ENCODE results near the gene PRSS12. TPM values are rescaled to one million over a fixed set of nuclear protein-coding genes. Genes with fewer than 3 reads are reported as not detected.

Gene PRSS12
- total RNA-seq, 1 donor from 2014 or later, result 15.0 TPM

GRCh38 chr4:118337954-118338353 is 14.8 kb downstream of the PRSS12 start:
- Histone ChIP-seq H3K36me3 (no peaks in the 10 kb centered on the region), H3K27ac (no peak overlapping the region), H3K4me3 (no peak overlapping the region), H3K4me1 (no peaks in the 10 kb centered on the region), H3K9me3 (no peaks in the 10 kb centered on the region), H3K27me3 (no peaks in the 10 kb centered on the region)
- no peak for DNase-seq (ENCODE audit: extremely low spot score in 2 of 2)
- no peak for TF ChIP-seq CTCF (IDR thresholded peaks at IDR 0.05)
- no peak for TF ChIP-seq POLR2A (IDR thresholded peaks at IDR 0.05)
- intact Hi-C loops (cut with DNase I), result no loop called here

- no peaks in the 10 kb centered on the region for H3K36me3 ChIP-seq
- H3K27me3 ChIP-seq, result no peaks in the 10 kb centered on the region
- TF ChIP-seq POLR2AphosphoS5 (IDR thresholded peaks at IDR 0.05; ENCODE audit: insufficient read depth in 1 of 2, low read depth in 1 of 2) (no peak), CTCF (IDR thresholded peaks at IDR 0.05) (no peak), POLR2A (IDR thresholded peaks at IDR 0.05) (no peak)
- intact Hi-C loops (cut with DNase I), result no loop called here
- no peaks in the 10 kb centered on the region for H3K9me3 ChIP-seq
- no peak overlapping the region for H3K4me3 ChIP-seq
- no peaks in the 10 kb centered on the region for H3K4me1 ChIP-seq
- DNase-seq (ENCODE audit: extremely low spot score in 2 of 2), result no peak
- no peak overlapping the region for H3K27ac ChIP-seq
Observed at GRCh38 chr4:118335774-118336173, 17.0 kb downstream of the PRSS12 start.

- H3K36me3 ChIP-seq, result no peaks in the 10 kb centered on the region
- no peak overlapping the region for H3K4me3 ChIP-seq
- no peak overlapping the region for H3K27ac ChIP-seq
- H3K4me1 ChIP-seq, result no peaks in the 10 kb centered on the region
- no peaks in the 10 kb centered on the region for H3K27me3 ChIP-seq
- TF ChIP-seq CTCF (IDR thresholded peaks at IDR 0.05) (no peak), POLR2AphosphoS5 (IDR thresholded peaks at IDR 0.05; ENCODE audit: insufficient read depth in 1 of 2, low read depth in 1 of 2) (no peak), POLR2A (IDR thresholded peaks at IDR 0.05) (no peak)
- no peaks in the 10 kb centered on the region for H3K9me3 ChIP-seq
- DNase-seq (ENCODE audit: extremely low spot score in 2 of 2), result no peak
- intact Hi-C loops (cut with DNase I), result no loop called here
Observed at GRCh38 chr4:118335324-118335723, 17.5 kb downstream of the PRSS12 start.

- H3K27ac ChIP-seq, result no peak overlapping the region
- intact Hi-C loops (cut with DNase I), result no loop called here
Observed at GRCh38 chr4:118331352-118331751, 21.5 kb downstream of the PRSS12 start.

GRCh38 chr4:118329849-118330248 is 23.0 kb downstream of the PRSS12 start:
- TF ChIP-seq CTCF (IDR thresholded peaks at IDR 0.05), result no peak
- TF ChIP-seq POLR2A (IDR thresholded peaks at IDR 0.05), result no peak
- TF ChIP-seq POLR2AphosphoS5 (IDR thresholded peaks at IDR 0.05; ENCODE audit: insufficient read depth in 1 of 2, low read depth in 1 of 2), result no peak

More at GRCh38 chr4:118331352-118331751, 21.5 kb downstream of the PRSS12 start:
- no peaks in the 10 kb centered on the region for H3K9me3 ChIP-seq
- no peaks in the 10 kb centered on the region for H3K36me3 ChIP-seq
- TF ChIP-seq POLR2A (IDR thresholded peaks at IDR 0.05) (no peak), CTCF (IDR thresholded peaks at IDR 0.05) (no peak), POLR2AphosphoS5 (IDR thresholded peaks at IDR 0.05; ENCODE audit: insufficient read depth in 1 of 2, low read depth in 1 of 2) (no peak)
- no peak overlapping the region for H3K4me3 ChIP-seq
- no peak for DNase-seq (ENCODE audit: extremely low spot score in 2 of 2)
- no peaks in the 10 kb centered on the region for H3K27me3 ChIP-seq
- peaks cover 5% of the 10 kb centered on the region for H3K4me1 ChIP-seq

More at GRCh38 chr4:118329849-118330248, 23.0 kb downstream of the PRSS12 start:
- H3K36me3 ChIP-seq, result no peaks in the 10 kb centered on the region
- H3K27me3 ChIP-seq, result no peaks in the 10 kb centered on the region
- no peaks in the 10 kb centered on the region for H3K9me3 ChIP-seq
- DNase-seq (ENCODE audit: extremely low spot score in 2 of 2), result no peak
- no peak overlapping the region for H3K27ac ChIP-seq
- intact Hi-C loops (cut with DNase I), result no loop called here
- peaks cover 8% of the 10 kb centered on the region for H3K4me1 ChIP-seq
- no peak overlapping the region for H3K4me3 ChIP-seq

Data from vagina (tissue), 2 donors.